GM10847 (cell line): Measurements from ENCODE around the gene SLC37A1.

Experiments used
- POLR2A ChIP-seq: IDR thresholded peaks from 2 replicates; pipeline ENCODE4 v1.6.1; 2011; ENCODE audit not compliant: insufficient read length; ENCODE audit errors: extremely low read depth

Gene SLC37A1

GRCh38 chr21:42554251-42554961 is 40.8 kb downstream of the SLC37A1 start:
- TF ChIP-seq POLR2A = no peak

DNA sequence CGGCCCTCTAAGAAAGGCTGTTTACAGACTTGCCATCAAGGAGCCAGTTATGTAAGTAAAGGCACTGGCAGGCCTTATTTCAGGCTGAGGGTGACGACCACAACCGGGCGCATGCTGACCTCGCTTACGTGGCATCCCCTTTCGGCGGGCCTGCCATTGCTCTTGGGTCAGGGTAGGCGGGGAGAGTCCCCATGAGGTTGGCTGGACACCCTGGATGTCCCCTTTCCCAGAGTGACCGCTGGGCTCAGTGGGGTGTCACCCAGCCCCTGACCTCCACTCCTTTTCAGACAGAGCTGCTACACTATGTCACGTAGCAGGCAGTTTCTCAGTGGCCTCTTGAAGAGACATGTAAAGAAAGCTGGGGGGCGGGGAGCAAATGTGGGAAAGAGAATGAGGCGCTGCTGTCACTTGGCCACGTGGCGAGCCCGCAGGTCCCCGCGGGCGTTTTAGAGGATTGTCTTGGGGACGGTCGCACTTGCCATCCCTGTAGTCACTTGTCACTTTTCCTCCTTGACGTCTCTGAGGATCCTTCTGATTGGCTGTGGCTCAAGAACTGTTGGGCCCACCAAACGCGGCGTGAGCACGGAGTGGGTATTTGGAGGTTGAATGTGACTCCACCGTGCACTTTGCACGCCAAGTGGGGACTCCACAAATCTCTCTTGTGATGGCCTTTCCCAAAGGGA is 42.2 kb downstream of the SLC37A1 start:
- TF ChIP-seq POLR2A = no peak

- no peak for TF ChIP-seq POLR2A
Measured at GRCh38 chr21:42556476-42556875, 42.8 kb downstream of the SLC37A1 start.

- TF ChIP-seq POLR2A = no peak
Measured at GRCh38 chr21:42556960-42557359, 43.3 kb downstream of the SLC37A1 start.

- TF ChIP-seq POLR2A = no peak
Measured at GRCh38 chr21:42557420-42557819, 43.8 kb downstream of the SLC37A1 start.

- TF ChIP-seq POLR2A = no peak
Measured at GRCh38 chr21:42558368-42558767, 44.7 kb downstream of the SLC37A1 start.

GRCh38 chr21:42558846-42559245 is 45.2 kb downstream of the SLC37A1 start:
- no peak for TF ChIP-seq POLR2A

DNA sequence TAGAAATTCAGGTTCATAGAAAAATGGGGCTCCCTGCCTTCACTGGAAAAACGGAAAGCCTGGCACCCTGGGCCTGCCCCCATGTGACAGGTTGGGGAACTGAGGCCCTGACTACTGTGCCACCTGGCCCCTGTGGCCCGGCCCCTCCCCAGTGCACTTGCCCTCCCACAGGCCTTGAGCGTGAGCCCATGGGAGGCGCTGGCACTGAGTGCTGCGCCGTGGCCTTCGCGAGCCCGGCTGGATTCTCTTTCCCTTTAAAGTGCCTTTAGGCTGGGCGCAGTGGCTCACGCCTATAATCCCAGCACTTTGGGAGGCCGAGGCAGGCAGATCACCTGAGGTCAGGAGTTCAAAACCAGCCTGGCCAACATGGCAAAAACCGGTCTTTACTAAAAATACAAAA is 45.7 kb downstream of the SLC37A1 start:
- no peak for TF ChIP-seq POLR2A

- TF ChIP-seq POLR2A = no peak
Measured at GRCh38 chr21:42560517-42561179, 47.0 kb downstream of the SLC37A1 start.

DNA sequence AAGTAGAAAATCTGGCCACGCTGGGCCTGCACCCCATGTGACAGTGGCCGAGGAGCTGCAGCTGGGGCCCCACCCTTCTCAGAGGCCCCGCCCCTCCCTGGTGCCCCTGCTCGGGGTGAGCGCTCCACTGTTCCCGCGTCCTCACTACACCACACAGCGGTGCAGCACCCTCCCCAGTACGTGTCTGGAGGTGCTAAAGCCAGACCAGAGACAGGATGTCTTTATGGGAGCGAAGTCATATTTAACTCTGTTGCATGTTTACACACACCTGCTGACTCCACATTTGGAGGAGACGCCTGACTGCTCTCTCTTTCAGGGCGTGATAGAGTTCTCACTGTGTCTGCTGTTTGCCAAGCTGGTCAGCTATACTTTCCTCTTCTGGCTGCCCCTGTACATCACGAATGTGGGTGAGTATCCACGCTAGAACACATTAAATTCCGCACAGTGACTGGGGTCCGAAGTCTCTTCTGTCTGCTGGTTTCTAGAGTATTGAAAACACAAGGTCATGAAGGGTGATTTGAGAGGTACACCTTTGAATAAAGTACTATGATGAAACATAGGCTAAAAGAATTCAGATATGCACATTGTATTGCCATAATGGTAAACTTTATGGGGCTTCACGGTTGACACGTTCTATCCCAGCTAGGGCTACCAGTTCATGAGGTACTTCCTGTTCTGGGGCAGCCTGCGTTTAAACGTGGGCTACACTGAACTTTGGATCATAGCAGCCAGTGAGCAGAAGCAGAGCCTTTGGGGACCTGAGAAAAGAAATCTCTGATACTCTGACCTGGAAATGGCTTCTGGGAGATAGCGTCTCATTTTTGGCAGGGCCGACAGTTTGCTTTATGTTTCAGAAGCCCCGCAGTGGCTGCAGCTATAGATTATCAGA is 48.4 kb downstream of the SLC37A1 start:
- TF ChIP-seq POLR2A = no peak

DNA sequence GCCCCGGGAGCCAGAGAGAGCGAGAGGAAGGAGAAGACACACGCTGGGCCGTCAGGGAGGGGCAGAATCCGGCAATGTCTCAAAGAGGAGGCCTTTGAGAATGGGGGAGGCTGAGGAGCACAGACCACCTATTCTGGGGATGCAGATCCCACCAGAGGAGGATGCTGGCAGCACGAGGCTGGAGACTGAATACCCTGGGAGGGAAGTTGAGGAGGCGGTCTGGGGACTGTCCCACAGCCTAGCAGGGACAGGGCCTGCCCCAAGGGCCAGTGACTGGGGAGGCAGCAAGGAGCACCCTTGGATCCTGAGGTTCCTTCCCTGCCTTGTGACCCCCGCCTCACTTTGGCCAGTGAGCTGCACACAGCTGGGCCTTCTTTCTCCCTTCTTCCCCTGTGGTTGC is 49.2 kb downstream of the SLC37A1 start:
- TF ChIP-seq POLR2A = no peak

GRCh38 chr21:42563261-42563660 is 49.6 kb downstream of the SLC37A1 start:
- no peak for TF ChIP-seq POLR2A

GRCh38 chr21:42563686-42564085 is 50.0 kb downstream of the SLC37A1 start:
- no peak for TF ChIP-seq POLR2A

- no peak for TF ChIP-seq POLR2A
Measured at GRCh38 chr21:42564561-42564971, 50.9 kb downstream of the SLC37A1 start.

DNA sequence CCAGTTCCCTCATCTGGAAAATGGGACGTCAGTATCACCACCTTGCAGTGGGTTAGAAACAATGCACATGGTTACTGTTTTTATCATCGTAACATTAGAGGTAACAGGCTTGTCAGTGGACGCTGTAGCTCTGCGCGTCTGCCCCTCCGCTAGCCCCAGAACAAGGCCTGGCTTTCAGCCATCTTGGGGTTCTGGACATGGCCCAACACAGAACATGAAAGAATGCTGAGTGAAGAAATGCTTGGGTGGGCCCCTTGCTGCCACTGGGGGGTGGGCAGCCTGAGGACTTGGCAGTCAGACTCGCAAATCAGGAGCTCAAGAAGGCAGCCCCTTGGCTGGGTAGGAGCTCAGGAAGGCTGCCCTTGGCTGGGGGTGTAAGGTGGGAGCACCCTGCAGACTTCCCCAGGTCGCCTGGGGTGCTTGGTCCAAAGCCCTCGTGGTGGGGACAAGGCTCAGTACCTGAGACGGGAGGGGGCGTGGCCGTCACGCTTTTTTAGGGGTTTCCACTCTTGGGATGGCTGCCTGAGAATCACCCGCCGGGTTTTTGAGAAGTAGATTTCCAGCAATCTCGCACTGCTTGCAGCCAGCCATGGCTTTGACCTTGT is 51.7 kb downstream of the SLC37A1 start:
- TF ChIP-seq POLR2A = no peak

DNA sequence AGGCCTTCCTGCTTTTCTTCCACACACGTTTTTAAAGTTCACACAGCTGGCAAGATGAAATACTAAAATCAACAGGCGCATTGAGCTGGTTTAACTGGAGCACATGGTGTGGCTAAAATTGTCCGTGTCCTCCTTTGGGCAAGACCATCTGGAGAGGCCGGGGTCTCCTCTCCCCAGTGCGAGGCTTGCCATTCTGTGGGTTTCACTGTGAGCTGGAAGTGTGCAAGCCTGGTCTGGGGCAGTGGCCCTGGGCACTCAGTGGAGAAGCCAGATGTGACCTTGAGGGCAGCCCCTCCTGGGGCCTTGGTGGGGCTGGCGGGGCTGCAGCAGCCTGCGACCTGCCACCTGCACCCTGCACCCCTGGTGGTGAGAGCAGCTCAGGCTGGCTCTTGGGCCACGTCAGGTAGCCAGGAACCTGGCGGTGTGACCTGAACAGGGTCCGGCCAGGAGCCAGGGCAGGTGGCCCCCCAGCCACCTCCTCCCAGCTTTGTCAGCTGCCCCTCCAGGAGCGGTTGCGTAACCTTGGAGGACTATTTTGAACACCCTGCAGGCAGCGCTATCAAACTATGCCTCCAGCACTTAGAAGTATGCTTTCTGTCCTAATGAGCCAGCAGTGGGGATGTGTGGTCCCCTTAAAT is 52.4 kb downstream of the SLC37A1 start:
- no peak for TF ChIP-seq POLR2A
